Measurements from ENCODE around the gene ENKD1.

- no peak for TF ChIP-seq PATZ1 (CRISPR knock-in tag; IDR thresholded peaks at IDR 0.05; ENCODE audit: borderline replicate concordance)
- no peak for TF ChIP-seq ZC3H10 (CRISPR knock-in tag; IDR thresholded peaks at IDR 0.05)
- TF ChIP-seq OSR1 (CRISPR knock-in tag; IDR thresholded peaks at IDR 0.05) = no peak
- no peak for TF ChIP-seq ZNF565 (CRISPR knock-in tag; conservative IDR thresholded peaks at IDR 0.05; ENCODE audit: low read depth)
- no peak for TF ChIP-seq TCF4 (CRISPR knock-in tag; IDR thresholded peaks at IDR 0.05; ENCODE audit: borderline replicate concordance)
These were observed 34.9 kb upstream of the ENKD1 start for GRCh38 chr16:67701420-67701819.

Measured in SK-N-SH treated with all-trans-retinoic acid at 6 μM for 48 hours (cell line).